CD14-positive monocyte (primary cell): Measurements from ENCODE around the gene ENPEP. TPM values are rescaled to one million over a fixed set of nuclear protein-coding genes. Genes with fewer than 3 reads are reported as not detected.

Source experiments
- DNase-seq, 3 donors: peaks; one replicate each; pipeline ENCODE4 v3.0.0-alpha.2; 2011 to 2022
- H2AFZ ChIP-seq: 2 replicates; pipeline ENCODE4 v1.6.0; 2012; ENCODE audit warnings: mild to moderate bottlenecking, low read depth, low read length, inconsistent platforms; ENCODE audit not compliant: insufficient read depth, poor library complexity, severe bottlenecking
- H3K27ac ChIP-seq, 2 donors: 1 replicate in 1 of 2; 2 replicates in 1 of 2; pipeline ENCODE4 v1.5.1; 2012 to 2013; ENCODE audit warnings: low read length in 2 of 2, control low read depth in 1 of 2, inconsistent platforms in 1 of 2, low read depth in 1 of 2, mild to moderate bottlenecking in 1 of 2
- H3K27me3 ChIP-seq, 2 donors: one replicate each; pipeline versions ENCODE4 v1.6.0 to v1.6.1; 2011 to 2013; ENCODE audit warnings: low read length in 2 of 2; ENCODE audit not compliant: control insufficient read depth in 2 of 2, insufficient read depth in 2 of 2
- H3K36me3 ChIP-seq, 2 donors: replicated peaks in 1 of 2; 1 replicate in 1 of 2; 2 replicates in 1 of 2; pipeline versions ENCODE4 v1.5.1 to v1.6.1; 2012 to 2013; ENCODE audit warnings: low read length in 2 of 2, control low read depth in 1 of 2, inconsistent platforms in 1 of 2, mild to moderate bottlenecking in 1 of 2; ENCODE audit not compliant: insufficient read depth in 2 of 2, control insufficient read depth in 1 of 2
- H3K4me1 ChIP-seq, 2 donors: 1 replicate in 1 of 2; 2 replicates in 1 of 2; pipeline versions ENCODE4 v1.5.1 to v1.6.1; 2012 to 2013; ENCODE audit warnings: low read length in 2 of 2, control low read depth in 1 of 2, inconsistent platforms in 1 of 2, mild to moderate bottlenecking in 1 of 2, moderate library complexity in 1 of 2; ENCODE audit not compliant: insufficient read depth in 2 of 2, control insufficient read depth in 1 of 2
- H3K4me2 ChIP-seq: replicated peaks from 2 replicates; pipeline ENCODE3; 2012; ENCODE audit warnings: low read length, moderate library complexity, mild to moderate bottlenecking; ENCODE audit not compliant: poor library complexity, severe bottlenecking; ENCODE audit errors: extremely low read depth
- H3K4me3 ChIP-seq, 3 experiments: fragments of 200-600 bp in 1 of 3; sonication (generic) in 1 of 3; replicated peaks in 1 of 3; 1 replicate in 2 of 3; 2 replicates in 1 of 3; pipeline ENCODE4 v1.5.1; 2011 to 2013; ENCODE audit warnings: low read length in 3 of 3, mild to moderate bottlenecking in 3 of 3, control low read depth in 2 of 3, low read depth in 2 of 3, inconsistent platforms in 1 of 3, moderate library complexity in 1 of 3
- H3K79me2 ChIP-seq: 2 replicates; pipeline ENCODE4 v1.6.0; 2012; ENCODE audit warnings: mild to moderate bottlenecking, control low read depth, inconsistent platforms, low read length, moderate library complexity; ENCODE audit not compliant: insufficient read depth
- H3K9ac ChIP-seq: 2 replicates; pipeline ENCODE4 v1.6.0; 2017; ENCODE audit warnings: low read length, mild to moderate bottlenecking; ENCODE audit not compliant: insufficient read depth, poor library complexity, severe bottlenecking
- H3K9me3 ChIP-seq, 2 donors: replicated peaks in 1 of 2; 1 replicate in 1 of 2; 2 replicates in 1 of 2; pipeline versions ENCODE4 v1.5.1 to v1.6.1; 2012 to 2013; ENCODE audit warnings: low read length in 2 of 2, control low read depth in 1 of 2; ENCODE audit not compliant: control insufficient read depth in 1 of 2, insufficient read depth in 1 of 2
- H4K20me1 ChIP-seq: 2 replicates; pipeline ENCODE4 v1.6.0; 2012; ENCODE audit warnings: mild to moderate bottlenecking, low read length, control low read depth, moderate library complexity; ENCODE audit not compliant: insufficient read depth
- H3K27ac Mint-ChIP-seq, 7 donors: one replicate each; pipeline ENCODE4 v1.8.0; 2020; ENCODE audit warnings: mild to moderate bottlenecking in 7 of 7, mixed read lengths in 7 of 7, moderate library complexity in 6 of 7, inconsistent platforms in 2 of 7
- H3K27me3 Mint-ChIP-seq, 3 donors: one replicate each; pipeline ENCODE4 v1.8.0; 2021 to 2022; ENCODE audit warnings: low read depth in 3 of 3, mild to moderate bottlenecking in 3 of 3, mixed read lengths in 3 of 3, moderate library complexity in 3 of 3, inconsistent platforms in 1 of 3
- H3K36me3 Mint-ChIP-seq, 2 donors: one replicate each; pipeline ENCODE4 v1.8.0; 2020; ENCODE audit warnings: mixed read lengths in 2 of 2, inconsistent platforms in 1 of 2, mild to moderate bottlenecking in 1 of 2
- H3K4me1 Mint-ChIP-seq: one replicate; pipeline ENCODE4 v1.8.0; 2020; ENCODE audit warnings: mild to moderate bottlenecking, mixed read lengths
- H3K4me3 Mint-ChIP-seq, 2 donors: one replicate each; pipeline ENCODE4 v1.8.0; 2020; ENCODE audit warnings: mild to moderate bottlenecking in 2 of 2, mixed read lengths in 2 of 2, moderate library complexity in 1 of 2
- H3K9me3 Mint-ChIP-seq, 7 donors: one replicate each; pipeline ENCODE4 v1.8.0; 2020 to 2022; ENCODE audit warnings: mixed read lengths in 7 of 7, mild to moderate bottlenecking in 6 of 7, moderate library complexity in 6 of 7, inconsistent platforms in 2 of 7
- WGBS: methylation state at CpG from one replicate; pipeline ENCODE4 v1.1.5; 2013; ENCODE audit warnings: missing lambda C conversion rate; ENCODE audit not compliant: insufficient coverage; 5-methylcytosine and 5-hydroxymethylcytosine counted together
- intact Hi-C, 2 donors: fragments of 100-400 bp; cut with micrococcal nuclease; formaldehyde crosslinking; loops; one replicate each; pipeline versions ENCODE4 v1.15.0 to v1.15.1; 2023
- polyA plus RNA-seq, 3 donors: library from polyadenylated mRNA; depleted of rRNA in 1 of 3; unstranded in 2 of 3; stranded (reverse) in 1 of 3; fragments of 300-500 nt in 2 of 3; fragments of >200 nt in 1 of 3; fragmentation: Illumina TruSeq in 2 of 3; gene quantifications; 1 replicate in 2 of 3; 2 replicates in 1 of 3; pipeline ENCODE4 v1.2.3, GENCODE V29; 2012 to 2021
- TF ChIP-seq, protein P1 (sequence below): fragments of 200-600 bp; IDR thresholded peaks from one replicate; pipeline ENCODE4 v1.8.0; 2022; ENCODE audit warnings: antibody characterized with exemption, mild to moderate bottlenecking

ENPEP gene
- polyA plus RNA-seq, 3 donors: not detected

DNA sequence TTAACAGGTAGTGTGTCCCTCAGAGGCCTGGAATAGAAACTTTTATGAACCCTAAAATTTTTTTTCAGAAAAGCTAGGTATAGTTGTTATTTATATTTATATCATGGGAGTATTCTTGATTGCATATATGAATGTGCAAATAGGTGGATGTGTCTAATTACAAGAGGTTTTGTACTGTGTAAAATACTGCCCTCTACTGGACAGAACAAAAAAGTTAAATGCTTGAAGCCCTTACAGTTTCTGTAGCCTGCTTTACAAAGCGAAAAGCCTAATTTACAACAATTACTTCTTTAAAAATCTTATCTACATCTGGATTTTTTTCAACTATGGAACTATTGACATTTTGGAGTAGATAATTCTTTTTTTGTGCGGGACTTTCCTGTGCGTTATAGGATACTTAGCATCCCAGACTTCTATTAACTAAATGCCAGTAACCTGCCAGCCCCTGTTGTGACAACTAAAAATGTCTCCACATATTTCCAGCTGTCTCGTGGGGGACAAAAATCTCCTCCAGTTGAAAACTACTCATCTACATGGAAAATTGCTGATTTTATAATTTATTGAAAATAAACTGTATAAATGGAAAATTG, 35.1 kb downstream of the ENPEP start:
- no peaks in the 10 kb centered on the region for H3K27me3 ChIP-seq
- Mint-ChIP-seq H3K9me3 (no peaks in the 10 kb centered on the region), H3K27ac (no peak overlapping the region), H3K4me3 (no peak overlapping the region), H3K36me3 (no peaks in the 10 kb centered on the region), H3K27me3 (peaks cover 0 to 2% (median under 1%) of the 10 kb centered on the region in 3 donors), H3K4me1 (peaks cover 8% of the 10 kb centered on the region)
- no peak overlapping the region for H2AFZ ChIP-seq
- no CpG with 5 or more reads among the region's 4 CpGs for WGBS
- no peaks in the 10 kb centered on the region for H3K36me3 ChIP-seq
- intact Hi-C loops: loop anchor here in 1 of 2 donors (5.0 kb wide), 1 partner anchor 199 kb away; no protein-coding TSS in a partner anchor
- H4K20me1 ChIP-seq: no peaks in the 10 kb centered on the region
- peak; percentile 34 to 54 (median 47) for DNase-seq
- no peak overlapping the region for H3K27ac ChIP-seq
- TF ChIP-seq, protein P1, sequence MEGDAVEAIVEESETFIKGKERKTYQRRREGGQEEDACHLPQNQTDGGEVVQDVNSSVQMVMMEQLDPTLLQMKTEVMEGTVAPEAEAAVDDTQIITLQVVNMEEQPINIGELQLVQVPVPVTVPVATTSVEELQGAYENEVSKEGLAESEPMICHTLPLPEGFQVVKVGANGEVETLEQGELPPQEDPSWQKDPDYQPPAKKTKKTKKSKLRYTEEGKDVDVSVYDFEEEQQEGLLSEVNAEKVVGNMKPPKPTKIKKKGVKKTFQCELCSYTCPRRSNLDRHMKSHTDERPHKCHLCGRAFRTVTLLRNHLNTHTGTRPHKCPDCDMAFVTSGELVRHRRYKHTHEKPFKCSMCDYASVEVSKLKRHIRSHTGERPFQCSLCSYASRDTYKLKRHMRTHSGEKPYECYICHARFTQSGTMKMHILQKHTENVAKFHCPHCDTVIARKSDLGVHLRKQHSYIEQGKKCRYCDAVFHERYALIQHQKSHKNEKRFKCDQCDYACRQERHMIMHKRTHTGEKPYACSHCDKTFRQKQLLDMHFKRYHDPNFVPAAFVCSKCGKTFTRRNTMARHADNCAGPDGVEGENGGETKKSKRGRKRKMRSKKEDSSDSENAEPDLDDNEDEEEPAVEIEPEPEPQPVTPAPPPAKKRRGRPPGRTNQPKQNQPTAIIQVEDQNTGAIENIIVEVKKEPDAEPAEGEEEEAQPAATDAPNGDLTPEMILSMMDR: peak; percentile 79
- H3K4me1 ChIP-seq: peaks cover 4 to 7% of the 10 kb centered on the region in 2 donors
- H3K79me2 ChIP-seq: no peaks in the 10 kb centered on the region
- H3K9me3 ChIP-seq: no peaks in the 10 kb centered on the region
- H3K9ac ChIP-seq: no peak overlapping the region
- no peak overlapping the region for H3K4me3 ChIP-seq
- H3K4me2 ChIP-seq: no peak overlapping the region

- no CpG with 5 or more reads among the region's 3 CpGs for WGBS
Measured at GRCh38 chr4:110512901-110513300, 36.9 kb downstream of the ENPEP start.

More at GRCh38 chr4:110512901-110513300, 36.9 kb downstream of the ENPEP start:
- Mint-ChIP-seq H3K9me3 (no peaks in the 10 kb centered on the region), H3K36me3 (no peaks in the 10 kb centered on the region), H3K27me3 (peaks cover 0 to 4% (median 2%) of the 10 kb centered on the region in 3 donors), H3K4me1 (peaks cover 13% of the 10 kb centered on the region), H3K27ac (no peak overlapping the region), H3K4me3 (no peak overlapping the region)
- Histone ChIP-seq H3K9me3 (no peaks in the 10 kb centered on the region), H3K36me3 (no peaks in the 10 kb centered on the region), H3K79me2 (no peaks in the 10 kb centered on the region), H3K4me3 (no peak overlapping the region), H4K20me1 (no peaks in the 10 kb centered on the region), H3K9ac (no peak overlapping the region), H2AFZ (no peak overlapping the region), H3K27me3 (no peaks in the 10 kb centered on the region), H3K4me2 (no peak overlapping the region), H3K4me1 (peaks cover 7 to 11% of the 10 kb centered on the region in 2 donors), H3K27ac (no peak overlapping the region)
- intact Hi-C loops: loop anchor here in 1 of 2 donors (5.0 kb wide), 1 partner anchor 201 kb away; no protein-coding TSS in a partner anchor
- TF ChIP-seq, protein P1: no peak
- DNase-seq: no peak
